HG03066 (cell line): ENCODE results near the gene ZNF625.

Experiments
- ATAC-seq: cut with Tn5 transposase; IDR thresholded peaks from one replicate; pipeline ENCODE4 v1.9.1; 2021; ENCODE audit warnings: low read depth; ENCODE audit not compliant: unreplicated experiment

Gene ZNF625

DNA sequence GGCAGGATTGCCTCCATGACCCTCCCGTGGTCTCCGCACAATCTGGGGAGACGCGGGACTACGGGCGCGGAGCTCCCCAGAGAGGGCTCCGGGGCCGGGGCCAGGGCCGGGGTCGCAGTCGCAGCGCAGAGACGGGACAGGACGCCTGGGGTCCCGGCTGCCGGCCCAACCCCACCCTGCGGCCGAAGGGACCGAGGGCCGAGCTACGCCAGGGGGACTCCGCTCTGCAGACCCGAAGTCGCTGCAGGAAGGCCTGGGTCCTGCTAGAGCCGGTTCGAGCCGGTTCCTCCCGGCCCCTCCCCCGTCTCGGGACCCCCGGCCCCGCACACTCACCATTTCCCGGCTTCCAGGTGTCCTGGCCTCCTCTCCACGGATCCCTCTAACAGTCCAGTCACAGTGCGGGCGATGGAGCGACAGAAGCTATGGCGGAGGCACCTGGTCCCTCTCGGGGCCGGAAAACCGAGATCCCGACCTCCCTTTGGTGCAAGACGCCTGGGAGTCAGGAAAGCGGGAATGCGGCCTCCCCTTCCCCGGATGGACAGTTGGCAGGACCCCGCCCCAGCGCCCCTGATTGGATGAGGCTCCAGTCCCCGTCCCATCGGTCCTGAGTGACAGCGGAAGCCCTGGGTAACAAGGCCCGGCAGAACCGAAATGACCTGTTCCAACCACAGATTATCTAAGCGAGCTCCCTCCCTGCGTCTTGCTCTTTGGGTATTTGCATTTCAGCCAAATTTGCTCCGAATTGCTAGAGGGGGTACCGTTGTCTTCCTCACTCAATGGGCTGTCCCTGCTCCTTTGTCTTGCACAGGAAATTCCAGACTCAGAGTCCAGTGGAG, at the start of gene ZNF625:
Gene ZNF625, minus strand, starts transcription at position 512 of the 836 bp plus-strand sequence. Its CDS starts 176 bp downstream, at position 336.
- ATAC-seq, result peak; percentile 68

DNA sequence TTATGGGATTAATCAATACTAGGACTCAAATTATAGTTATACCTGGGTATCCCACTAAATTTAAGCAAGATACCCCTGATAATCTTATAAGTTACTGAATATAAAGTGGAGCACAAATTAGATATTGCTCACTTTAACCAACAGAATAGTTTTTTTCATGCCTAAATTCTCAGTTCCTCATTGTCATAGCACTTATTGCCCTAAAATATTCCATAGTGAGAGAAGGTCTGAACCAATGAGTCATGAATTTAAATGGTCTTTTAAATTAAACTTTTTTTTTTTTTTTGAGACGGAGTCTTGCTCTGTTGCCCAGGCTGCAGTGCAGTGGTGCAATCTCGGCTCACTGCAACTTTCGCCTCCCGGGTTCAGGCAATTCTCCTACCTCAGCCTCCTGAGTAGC, 48.8 kb upstream of the ZNF625 start:
- ATAC-seq, result no peak

DNA sequence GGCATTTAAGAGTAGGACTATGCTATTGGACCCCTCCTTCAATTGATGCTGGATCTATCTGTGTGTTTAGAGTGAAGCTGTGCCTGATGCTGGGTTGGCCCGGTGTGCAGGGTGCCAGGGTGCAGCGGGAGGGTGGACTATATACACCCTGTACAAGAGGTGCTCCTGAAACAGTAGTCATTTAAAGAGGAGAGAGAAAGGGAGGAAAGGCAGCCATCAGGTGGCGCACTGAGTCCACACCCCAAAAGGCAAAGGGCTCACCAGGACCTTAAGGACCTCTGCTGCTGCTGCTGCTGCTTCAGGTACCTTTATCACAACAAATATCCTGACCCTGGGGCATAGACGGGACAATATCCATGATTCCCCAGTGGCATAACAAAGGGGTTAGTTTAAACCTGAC, 45.7 kb upstream of the ZNF625 start:
- no peak for ATAC-seq

DNA sequence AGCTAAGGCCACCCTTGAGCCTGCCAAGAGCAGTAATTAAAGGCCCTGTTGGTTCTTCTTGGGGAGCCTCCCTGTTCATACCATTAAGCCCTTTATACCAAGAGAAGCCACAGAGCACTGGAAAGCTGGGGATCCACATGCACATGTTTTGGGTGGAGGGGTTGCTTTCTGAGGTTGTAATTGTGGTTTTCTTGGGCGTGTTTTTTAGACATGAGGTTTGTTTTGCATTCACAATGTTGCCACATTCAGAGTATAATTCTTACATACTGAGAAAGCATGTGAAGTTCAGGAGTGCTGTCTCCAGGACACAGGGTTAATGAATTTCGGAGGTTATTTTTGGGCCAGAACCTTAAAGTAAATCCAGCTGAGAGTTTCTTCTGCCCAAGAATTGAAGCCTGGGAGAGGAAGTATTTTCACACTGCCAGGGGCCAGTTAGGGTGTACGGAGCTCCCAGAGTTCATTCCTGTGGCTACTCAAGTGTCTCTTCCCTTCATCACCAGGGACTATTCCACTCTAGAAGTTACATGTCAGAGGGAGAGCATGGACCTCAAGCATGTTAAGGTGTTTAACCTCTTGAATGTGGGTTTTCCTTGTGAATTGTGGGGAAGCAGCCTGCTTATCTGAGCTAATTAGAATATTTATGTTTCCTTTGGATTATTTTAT, 43.4 kb upstream of the ZNF625 start:
- ATAC-seq, result no peak

DNA sequence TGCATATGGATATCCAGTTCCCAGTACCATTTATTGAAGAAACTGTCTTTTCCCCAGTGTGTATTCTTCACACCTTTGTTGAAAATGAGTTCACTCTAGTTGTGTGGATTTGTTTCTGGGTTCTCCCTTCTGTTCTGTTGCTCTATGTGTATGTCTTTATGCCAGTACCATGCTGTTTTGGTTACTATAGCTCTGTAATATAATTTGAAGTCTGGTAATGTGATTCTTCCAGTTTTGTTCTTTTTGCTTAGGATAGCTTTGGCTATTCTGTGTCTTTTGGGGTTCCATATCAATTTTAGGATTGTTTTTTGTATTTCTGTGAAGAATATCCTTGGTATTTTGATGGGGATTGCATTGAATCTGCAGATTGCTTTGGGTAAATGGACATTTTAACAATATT, 41.6 kb upstream of the ZNF625 start:
- ATAC-seq, result no peak

DNA sequence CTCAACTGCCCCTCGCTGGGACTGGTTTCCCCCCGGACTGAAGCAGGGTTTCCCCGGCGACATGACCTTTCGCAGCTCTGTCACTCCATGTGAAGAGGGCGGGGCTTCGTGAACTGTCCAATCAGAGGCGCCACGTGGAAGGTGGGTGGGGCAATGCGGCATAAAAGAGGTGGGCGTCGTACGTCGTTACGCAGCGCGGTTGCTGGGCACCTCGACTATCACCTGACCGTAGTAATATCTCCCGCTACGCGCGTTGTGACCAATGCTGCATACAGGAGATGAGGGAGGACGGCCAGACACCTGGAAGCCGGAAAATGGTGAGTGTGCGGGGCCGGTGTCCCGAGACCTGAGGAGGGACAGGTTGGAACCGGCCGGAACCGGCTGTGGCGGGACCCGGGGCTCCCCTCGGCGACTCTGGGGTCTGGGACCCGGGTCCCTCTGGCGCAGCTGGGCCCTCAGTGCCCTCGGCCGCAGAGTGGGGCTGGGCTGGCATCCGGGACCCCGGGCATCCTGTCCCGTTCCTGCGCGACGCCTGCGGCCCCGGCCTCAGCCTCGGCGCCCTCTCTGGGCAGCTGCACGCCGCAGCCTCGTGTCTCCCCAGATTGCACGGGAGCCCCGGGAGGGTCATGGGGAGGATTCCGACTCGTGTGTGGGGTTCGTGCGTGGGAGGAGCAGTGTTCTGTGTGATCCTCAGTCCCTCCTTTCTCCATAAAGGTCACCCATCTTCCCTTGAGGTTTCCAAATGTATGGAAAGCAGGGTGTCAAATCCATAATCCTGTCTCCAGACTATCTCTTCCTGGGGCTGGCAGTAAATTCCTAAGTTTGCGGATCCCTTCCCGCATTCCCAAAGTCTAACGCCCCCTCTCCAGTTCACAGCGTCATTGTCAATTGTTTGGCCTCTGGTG, 38.5 kb upstream of the ZNF625 start:
- no peak for ATAC-seq

DNA sequence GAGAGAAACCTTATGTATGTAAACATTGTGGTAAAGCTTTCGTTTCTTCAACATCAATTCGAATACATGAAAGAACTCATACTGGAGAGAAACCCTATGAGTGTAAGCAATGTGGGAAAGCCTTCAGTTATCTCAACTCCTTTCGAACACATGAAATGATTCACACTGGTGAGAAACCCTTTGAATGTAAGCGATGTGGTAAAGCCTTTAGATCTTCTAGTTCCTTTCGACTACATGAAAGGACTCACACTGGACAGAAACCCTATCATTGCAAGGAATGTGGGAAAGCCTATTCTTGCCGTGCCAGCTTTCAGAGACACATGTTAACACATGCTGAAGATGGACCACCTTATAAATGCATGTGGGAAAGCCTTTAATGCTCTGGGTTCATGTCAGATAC, 31.1 kb upstream of the ZNF625 start:
- no peak for ATAC-seq

DNA sequence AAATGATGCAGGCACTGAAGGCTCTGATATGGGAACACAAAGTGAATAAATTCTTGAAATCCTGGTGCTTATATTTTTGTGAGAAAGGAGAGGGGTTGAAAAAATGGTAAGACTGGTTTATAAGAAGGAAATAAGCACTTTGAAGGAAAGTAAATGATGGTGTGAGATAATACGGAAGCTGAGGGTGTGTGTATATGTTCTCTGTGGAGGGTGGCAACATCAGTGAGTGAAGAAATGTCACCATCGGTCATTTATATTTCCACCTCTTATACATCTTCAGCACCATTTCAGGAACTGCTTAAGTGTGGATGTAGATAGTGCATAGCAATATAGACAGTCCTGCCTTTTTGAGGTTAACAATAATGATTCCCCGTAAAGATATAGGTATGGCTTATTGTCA, 23.8 kb upstream of the ZNF625 start:
- no peak for ATAC-seq

DNA sequence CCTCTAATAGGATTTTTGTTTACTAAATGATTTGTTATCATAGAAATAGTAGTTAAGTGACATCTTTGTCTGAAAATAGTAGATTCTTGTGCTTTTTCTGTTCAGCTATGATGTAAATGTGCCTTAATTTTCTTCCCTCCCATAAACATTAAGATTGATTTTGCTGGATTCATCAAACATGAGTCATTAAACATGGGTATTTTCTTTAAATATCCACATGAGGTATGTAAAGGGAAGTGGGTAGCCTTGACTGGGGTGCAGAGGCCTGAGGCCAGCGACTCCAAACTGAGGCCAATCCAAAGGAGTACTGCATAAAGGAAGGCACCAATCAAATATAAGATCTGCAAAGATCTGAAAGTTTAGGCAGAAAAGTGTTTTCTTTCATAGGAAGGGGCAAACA, 10.1 kb upstream of the ZNF625 start:
- no peak for ATAC-seq

DNA sequence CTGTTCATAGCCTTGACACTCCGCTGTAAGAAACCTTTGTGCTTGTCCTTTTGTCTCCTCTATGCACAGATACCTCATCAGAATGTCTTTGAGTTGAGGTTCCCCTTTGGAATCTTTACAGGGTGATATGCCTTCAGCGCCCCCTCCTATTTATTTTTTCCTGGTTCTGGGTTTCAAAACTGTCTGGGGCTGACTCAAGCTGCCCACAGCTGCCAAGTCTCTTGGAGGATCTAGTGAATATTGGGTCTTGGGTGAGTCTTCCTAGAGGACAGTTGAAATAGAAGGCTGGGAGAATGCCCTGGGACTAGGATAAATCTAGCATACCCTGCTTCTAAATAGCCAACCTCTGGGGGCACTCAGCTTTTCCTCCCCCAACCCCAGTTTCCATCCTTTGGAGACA, 7.3 kb upstream of the ZNF625 start:
- ATAC-seq, result no peak

DNA sequence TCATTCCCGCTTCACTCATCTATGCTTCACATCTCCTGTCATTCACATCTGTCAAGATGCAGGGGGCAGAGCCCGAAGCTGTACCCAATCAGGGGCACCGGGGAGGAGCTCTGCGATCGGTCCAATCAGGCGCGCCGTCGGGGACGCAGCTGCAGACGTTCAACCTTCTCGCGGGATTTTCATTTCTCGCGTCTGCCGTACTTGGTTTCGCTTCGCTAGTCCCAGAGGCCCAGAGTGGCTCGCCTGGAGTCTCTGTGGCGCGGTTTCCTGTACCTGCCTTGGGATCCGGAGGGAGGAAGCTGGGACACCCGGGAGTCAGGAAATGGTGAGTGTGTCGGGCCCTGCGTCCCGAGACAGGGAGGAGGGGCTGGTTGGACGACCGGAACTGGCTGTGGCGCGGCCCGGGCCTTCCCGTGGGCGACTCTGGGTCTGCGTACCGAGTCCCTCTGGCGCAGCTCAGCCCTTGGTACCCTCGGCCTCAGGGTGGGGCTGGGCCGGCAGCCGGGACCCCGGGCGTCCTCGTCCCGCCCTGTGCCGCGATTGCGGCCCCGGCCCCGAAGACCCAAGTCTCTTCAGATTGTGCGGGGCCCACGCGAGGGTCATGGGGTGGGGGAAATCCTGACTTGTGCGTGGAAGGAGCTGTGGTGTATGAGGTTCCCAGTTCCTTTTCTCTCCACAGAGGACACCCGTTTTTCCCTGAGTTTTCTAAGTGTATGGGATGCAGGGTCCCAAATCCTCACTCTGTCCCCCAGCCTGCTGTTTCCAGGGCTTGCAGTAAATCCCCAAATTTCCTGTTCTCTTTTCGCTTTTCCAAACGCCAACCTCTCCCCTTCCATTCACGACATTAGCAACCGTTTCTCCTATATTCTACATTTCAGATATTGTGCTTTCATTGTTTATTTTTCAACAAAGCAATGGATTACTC, 6.6 kb upstream of the ZNF625 start, which contains the start of gene ZNF136:
Gene ZNF136, plus strand, starts transcription at position 215 of the 925 bp plus-strand sequence. Its CDS starts 108 bp downstream, at position 323.
- peak; percentile 92 for ATAC-seq

DNA sequence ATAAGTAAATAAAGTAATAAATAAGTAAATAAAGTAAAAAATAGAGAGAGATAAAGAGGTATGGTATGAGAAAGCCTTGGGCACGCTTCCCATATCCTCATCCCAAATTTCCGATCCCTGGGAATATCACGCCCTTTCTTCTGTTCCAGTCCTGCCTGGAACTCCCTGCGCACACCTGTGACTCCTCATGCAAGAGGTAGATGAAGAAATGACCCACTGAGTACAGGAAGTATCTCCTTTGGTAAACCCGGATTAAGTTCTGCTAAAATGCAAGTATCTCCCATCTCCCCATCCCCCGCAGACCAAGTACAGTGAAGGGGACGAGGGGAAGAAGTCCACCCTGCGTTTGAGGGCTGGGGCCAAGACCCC, 6.0 kb upstream of the ZNF625 start:
- ATAC-seq, result peak; percentile 21

DNA sequence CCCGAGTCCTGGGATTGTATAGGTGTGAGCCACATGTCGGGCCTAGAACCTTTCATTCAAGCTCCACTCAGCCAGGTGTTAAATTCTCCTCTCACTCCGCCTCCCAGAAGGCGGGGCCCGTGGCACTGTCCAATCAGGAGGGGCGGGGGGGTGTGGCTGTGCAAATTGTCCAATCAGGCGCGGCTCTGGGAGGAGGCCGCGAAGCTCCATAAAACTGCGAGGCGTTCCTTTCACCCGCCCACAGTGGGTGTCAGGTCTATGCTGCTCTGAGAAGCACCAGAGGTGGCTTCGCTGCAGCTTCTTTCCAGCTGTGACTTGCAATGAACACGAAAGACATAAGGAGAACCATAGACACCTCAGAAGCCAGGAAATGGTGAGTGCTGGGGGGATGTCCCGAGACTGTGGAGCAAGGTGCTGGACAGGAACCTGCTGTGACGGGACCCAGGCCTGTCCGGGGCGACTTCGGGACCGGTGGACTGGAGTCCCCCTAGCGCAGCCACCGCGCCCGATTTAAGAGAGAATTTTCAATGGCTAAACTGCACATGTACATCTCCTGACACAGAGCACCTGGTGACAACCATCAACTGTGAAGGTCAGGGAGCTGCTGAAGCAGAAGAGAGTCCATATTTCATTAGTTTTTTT, 3.4 kb upstream of the ZNF625 start:
- no peak for ATAC-seq

DNA sequence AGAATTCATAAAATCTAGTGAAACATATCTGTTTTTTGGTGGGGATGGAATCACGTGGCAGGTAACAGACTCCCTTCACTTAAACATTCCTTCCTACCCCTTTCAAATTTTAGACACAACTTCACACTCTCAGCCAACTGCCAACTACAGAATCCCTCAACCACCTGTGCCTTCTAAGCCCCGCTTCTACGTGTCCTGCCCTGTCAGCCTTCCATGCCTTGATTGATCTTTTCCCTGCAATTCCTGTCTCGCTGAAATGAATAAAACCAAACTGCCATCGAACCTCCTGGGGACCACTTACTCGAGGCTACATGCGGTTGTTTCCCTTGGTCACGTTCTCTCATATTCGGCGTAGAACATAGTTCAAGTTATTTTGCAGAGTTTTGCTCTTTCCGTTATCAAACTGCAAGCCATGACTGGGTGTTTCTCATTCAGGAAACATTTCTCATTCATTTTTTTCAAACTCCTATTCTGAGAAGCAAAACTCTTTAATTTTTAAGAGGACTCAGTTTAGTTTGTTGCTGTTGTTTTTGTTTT, 1.1 kb downstream of the ZNF625 start:
- ATAC-seq, result no peak

DNA sequence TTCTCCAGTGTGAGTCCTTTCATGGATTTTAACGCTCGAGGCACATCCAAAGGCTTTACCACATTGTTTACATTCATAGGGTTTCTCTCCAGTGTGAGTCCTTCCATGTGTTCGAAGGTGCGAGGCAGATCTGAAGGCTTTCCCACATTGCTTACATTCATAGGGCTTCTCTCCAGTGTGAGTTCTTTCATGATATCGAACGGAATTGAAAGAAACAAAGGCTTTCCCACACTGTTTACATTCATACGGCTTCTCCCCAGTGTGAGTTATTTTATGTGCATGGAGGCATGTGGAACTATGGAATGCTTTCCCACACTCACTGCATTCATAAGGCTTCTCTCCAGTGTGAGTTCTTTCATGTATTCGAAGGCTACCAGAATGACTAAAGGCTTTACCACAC, 11.2 kb downstream of the ZNF625 start:
- ATAC-seq, result no peak

DNA sequence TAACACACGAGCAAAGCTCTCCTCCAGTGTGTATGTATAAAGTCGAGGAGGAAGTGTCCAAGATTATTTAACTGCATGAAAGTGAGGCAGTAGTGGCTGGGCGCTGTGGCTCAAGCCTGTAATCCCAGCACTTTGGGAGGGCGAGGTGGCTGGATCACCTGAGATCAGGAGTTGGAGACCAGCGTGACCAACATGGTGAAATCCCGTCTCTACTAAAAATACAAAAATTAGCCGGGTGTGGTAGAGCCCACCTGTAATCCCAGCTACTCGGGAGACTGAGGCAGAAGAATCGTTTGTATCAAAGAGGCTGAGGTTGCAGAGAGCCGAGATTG, 15.2 kb downstream of the ZNF625 start:
- no peak for ATAC-seq

DNA sequence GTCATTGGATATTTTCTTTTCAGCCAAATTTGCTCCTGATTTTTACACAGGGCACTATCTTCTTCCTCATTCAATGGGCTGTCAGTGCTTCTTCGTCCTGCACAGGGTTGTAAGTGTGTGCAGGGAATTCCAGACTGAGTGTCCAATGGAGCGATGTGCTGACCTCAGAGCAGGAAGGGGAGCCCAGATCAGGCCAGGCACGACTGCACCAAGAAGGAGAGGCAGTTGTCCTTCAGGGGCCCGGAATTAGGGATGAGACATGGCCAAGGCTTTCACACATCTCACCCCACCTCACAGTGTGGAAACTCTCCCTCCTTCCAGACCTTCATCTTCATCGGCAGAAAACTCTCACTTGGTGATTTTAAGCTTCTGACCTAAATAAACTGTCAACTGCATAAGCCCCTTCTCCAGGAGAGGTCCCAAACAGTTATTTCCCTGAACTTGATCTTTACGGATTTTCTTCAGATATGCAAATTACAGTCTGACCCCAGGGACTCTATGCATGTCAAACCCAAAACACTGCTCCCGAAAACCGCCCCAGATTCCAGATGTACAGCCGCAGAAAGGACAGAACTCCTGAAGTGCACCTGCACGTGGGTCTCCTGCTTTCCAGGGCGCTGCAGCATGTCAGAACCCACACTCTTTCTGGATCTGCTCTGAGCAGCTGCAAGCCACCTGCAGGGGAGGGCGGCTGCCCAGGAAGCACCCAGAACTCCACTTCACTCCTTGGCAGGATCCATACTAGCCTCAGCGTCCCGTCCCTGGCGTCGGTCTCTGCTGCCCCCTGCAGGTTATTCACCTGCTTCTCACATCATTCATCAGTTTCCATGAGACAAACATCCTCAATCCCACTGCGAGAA, 15.8 kb downstream of the ZNF625 start:
- no peak for ATAC-seq

DNA sequence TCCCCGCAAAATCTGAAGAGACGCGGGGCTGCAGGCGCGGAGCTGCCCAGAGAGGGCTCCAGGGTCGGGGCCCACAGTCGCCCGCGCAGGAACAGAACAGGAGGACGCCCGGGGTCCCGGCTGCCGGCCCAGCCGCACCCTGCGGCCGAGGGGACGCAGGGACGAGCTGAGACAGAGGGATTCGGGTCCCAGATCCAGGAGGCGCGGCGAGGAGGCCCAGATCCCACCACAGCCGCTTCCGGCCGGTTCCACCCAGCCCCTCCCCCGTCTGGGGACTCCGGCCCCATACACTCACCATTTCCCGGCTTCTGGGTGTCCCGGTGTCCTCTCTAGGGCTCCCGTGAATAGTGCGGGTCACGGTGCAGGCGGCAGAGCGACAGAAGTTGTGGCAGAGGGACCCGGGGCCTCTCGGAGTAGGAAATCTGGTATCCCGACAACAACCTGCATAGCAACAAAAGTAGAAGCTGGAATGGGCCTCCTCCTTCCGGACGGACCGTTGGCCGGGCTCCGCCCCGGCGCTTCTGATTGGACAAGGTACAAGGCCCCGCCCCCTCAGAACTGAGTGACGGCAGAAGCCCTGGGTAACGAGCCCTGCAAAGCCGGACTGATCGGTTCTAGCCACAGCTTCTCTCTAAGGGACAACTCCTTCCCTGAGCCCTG, 16.5 kb downstream of the ZNF625 start, which contains the start of gene ZNF20:
Gene ZNF20, minus strand, starts transcription at position 466 of the 660 bp plus-strand sequence. Its CDS starts 168 bp downstream, at position 298.
- peak; percentile 89 for ATAC-seq
